GM12892 (cell line): Measurements from ENCODE around the gene TICRR.
"Not testable (repeated sequence)": the region's sequence is repeated elsewhere in the genome, so short reads cannot be mapped to it uniquely, and the experiment has no call there.

ENCODE experiments used
- DNase-seq: peaks from one replicate; pipeline ENCODE4 v3.0.0; 2011; ENCODE audit not compliant: insufficient read length
- FAIRE-seq: peaks from 2 replicates; lab custom pipeline; 2011; peaks lifted over from hg19 to GRCh38; lab: Jason Lieb, UNC
- POLR2A ChIP-seq: IDR thresholded peaks from 2 replicates; pipeline ENCODE4 v1.6.1; 2011; ENCODE audit warnings: low read depth, low read length, control low read depth
- POLR2AphosphoS5 ChIP-seq: IDR thresholded peaks from 2 replicates; pipeline ENCODE4 v1.6.1; 2011; ENCODE audit warnings: low read depth, low read length, control low read depth
- TAF1 ChIP-seq: IDR thresholded peaks from 2 replicates; pipeline ENCODE4 v1.6.1; 2011; ENCODE audit warnings: low read depth, mild to moderate bottlenecking, control low read depth, low read length, borderline replicate concordance

TICRR gene

DNA sequence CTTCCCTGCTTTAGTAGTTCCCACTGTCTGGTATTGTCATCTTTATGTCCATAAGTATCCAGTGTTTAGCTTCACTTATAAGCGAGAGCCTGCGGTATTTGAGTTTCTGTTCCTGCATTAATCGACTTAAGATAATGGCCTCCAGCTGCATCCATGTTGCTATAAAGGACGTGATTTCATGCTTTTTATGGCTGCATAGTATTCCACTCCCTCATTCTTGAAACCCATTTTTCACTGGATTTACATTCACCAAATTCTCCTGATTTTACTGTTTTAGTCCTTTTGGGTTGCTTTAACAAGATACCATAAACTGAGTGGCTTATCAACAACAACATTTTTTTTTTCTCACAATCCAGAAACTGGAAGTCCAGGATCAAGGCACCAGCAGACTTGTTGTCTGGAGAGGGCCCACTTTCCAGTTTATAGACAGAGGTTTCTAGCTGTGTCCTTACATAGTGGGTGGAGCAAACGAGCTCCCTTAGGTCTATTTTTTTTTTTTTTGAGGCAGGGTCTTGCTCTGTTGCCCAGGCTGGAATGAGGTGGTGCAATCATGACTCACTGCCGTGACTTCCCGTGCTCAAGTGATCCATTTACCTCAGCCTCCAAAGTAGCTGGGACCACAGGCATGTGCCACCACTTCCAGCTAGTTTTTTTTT lies 6.1 kb upstream of the TICRR start:
- no peak for FAIRE-seq

DNA sequence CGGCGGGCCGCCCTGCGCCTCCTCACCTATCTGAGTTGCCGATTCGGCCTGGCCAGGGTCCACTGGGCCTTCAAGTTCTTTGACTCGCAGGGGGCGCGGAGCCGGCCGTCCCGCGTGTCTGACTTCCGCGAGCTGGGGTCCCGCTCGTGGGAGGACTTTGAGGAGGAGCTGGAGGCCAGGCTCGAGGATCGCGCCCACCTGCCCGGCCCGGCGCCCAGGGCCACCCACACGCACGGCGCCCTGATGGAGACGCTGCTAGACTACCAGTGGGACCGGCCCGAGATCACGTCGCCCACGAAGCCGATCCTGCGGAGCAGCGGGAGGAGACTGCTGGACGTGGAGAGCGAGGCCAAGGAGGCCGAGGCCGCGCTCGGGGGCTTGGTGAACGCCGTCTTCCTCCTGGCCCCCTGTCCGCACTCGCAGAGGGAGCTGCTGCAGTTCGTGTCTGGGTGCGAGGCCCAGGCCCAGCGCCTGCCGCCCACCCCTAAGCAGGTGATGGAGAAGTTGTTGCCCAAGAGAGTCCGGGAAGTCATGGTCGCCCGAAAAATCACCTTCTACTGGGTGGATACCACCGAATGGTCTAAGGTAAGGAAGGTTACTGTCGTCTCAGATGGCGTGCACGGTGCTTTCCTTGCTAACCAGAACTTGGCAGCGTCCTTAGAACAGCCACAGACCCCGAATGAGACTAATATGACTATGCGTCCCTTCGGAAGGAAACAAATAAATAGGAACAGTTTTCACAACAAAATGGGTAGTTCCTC lies 567 bp downstream of the TICRR start:
- DNase-seq = no peak
- FAIRE-seq = peak; percentile 17
- TF ChIP-seq TAF1 (no peak), POLR2AphosphoS5 (no peak), POLR2A (no peak)

More for the DNA sequence above, 6.1 kb upstream of the TICRR start:
- TF ChIP-seq POLR2A (no peak), TAF1 (no peak), POLR2AphosphoS5 (no peak)
- no peak for DNase-seq

DNA sequence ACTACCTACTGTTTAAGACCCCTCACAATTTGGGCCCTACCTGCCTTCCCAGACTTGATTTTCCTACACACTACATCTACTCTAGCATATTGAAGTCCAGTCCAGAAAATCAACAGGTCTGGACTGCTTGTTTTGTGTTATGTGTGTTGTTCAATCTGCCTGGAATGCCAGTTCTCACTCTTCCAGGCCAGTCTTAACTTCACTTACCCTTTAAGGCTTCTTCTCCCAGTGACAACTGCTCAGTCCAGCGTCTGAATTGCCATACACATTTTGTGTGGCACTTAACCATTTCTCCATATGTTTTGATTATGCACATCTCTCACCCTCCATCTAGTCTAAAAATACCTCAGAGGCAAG lies 1.1 kb downstream of the TICRR start:
- DNase-seq (no peak), FAIRE-seq (no peak)
- TF ChIP-seq POLR2A (no peak), TAF1 (no peak), POLR2AphosphoS5 (no peak)

DNA sequence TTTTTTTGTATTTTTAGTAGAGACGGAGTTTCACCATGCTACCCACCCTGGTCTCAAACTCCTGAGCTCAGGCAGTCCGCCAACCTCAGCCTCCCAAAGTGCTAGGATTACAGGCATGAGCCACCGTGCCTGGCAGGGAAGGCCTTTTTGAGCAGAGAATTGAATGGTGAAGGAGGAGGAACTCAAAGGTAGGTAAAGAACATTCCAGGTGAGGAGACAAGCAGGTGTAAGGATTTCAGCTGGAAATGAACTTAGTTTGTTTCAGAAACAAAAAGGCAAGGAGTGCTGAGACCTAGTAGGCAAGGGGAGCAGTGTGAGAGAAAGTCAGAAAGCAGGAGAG lies 2.5 kb downstream of the TICRR start:
- FAIRE-seq (no peak), DNase-seq (no peak)
- no peak for TF ChIP-seq TAF1
- no peak for TF ChIP-seq POLR2A
- TF ChIP-seq POLR2AphosphoS5 = no peak

DNA sequence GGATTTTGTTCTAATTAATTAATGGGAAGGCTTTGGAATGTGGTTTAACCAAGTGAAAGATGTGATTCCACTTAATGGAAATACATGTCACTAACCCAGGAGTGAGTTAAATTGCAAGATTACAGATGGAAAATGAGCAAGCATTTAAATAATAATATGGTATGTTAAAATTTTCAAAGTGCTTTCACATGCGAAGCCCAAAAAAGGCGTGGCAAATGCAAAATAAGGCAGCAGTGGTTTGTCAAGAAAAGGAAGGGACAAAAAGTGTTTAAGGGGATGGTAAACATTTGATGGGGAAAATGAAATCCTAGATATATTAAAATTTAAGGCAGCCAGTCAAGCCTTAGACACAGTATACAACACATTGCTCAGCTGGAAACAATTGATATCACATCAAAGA lies 2.9 kb downstream of the TICRR start:
- no peak for FAIRE-seq
- no peak for DNase-seq
- no peak for TF ChIP-seq POLR2AphosphoS5
- TF ChIP-seq POLR2A = no peak
- no peak for TF ChIP-seq TAF1

DNA sequence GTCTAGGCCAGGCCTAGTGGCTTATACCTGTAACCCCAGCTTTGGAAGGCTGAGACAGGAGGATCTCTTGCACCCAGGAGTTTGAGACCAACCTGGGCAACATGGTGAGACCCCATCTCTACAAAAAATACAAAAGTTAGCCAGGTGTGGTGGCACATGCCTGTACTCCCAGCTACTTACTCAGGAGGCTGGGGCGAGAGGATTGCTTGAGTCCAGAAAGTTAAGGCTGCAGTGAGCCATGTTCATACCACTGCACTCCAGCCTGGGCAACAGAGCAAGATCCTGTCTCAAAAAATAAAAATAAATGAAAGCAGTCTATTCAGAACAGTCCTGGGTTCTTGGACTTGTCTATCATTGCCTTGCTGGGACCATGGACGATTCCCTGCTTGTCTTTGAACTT lies 5.5 kb downstream of the TICRR start:
- FAIRE-seq = not testable (repeated sequence)

DNA sequence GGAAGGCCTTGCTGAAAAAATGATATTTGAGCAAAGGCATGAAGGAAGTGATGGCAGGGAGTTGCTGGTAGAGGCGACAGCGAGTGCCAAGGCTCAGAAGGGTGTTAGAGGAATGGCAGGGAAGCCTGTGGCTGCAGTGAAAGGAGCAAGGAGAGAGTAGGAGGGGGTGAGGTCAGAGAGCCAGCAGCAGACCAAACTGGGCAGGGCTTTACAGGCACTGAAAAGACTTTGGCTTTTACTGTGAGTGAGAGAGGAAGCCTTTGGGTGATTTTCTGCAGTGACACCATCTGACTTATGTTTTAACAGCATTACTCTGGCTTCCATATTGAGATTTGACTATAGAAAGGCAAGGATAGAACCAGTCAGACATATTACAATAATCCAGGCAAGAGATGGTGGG lies 11.4 kb downstream of the TICRR start:
- no peak for FAIRE-seq
- DNase-seq = no peak
- no peak for TF ChIP-seq POLR2AphosphoS5
- no peak for TF ChIP-seq POLR2A
- TF ChIP-seq TAF1 = no peak

More for the DNA sequence above, 5.5 kb downstream of the TICRR start:
- DNase-seq = not testable (repeated sequence)

DNA sequence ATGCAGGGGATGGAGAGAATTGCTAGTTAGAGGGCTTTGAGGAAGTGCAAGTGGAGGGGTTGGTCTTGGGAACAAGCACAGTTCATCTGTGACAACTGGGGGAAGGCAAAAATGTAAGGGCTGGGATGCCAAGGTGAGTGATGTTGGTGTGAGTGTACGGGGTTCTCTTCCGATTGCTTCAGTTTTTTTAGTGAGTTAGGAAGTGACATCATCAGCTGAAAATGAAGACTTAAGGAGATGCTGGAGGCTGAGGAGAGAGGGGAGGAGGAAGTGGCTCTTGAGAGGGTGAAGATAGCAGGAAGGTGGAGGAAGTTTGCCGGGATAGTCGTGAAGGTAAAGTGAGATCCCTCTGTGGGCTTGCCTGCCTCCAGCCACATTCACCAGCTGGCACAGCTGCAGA lies 12.7 kb downstream of the TICRR start:
- DNase-seq (no peak), FAIRE-seq (no peak)
- no peak for TF ChIP-seq POLR2AphosphoS5
- TF ChIP-seq POLR2A = no peak
- TF ChIP-seq TAF1 = no peak

DNA sequence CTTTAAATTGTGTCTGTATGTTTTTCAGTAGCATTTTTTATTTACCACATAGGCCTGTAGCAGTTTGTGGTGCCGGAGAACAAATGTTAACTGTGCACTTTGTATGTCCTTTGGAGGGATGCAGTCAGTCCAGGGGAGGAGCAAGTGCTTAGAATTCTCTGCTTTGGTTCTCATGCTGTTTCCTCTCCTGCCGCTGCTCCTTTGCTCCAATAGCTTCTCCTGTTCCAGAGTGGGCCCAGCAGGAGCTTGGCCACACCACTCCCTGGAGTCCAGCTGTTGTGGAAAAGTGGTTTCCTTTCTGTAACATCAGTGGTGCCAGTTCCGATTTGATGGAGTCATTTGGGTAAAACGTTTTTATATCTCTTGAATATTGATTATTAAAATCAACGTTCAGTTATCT lies 16.6 kb downstream of the TICRR start:
- FAIRE-seq = no peak
- DNase-seq = no peak
- TF ChIP-seq POLR2AphosphoS5 = no peak
- TF ChIP-seq TAF1 = no peak
- TF ChIP-seq POLR2A = no peak

DNA sequence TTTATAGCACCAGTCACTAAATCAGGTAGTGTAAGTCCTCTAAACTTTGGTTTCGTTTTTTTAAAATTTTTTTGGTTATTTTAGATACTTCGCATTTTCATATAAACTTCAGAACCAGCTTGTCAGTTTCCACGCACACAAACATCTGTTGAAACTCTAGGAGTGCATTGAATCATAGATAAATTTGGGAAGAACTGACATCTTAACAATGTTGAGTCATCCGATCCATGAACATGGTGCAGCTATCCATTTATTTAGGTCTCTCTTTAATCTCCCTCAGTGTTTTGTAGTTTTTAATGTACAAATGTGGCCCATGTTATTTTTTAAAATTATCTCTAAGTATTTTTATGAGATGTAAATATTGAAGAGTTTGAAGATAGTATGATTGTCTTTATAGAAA lies 17.7 kb downstream of the TICRR start:
- FAIRE-seq (no peak), DNase-seq (no peak)
- TF ChIP-seq POLR2A (no peak), TAF1 (no peak), POLR2AphosphoS5 (no peak)

DNA sequence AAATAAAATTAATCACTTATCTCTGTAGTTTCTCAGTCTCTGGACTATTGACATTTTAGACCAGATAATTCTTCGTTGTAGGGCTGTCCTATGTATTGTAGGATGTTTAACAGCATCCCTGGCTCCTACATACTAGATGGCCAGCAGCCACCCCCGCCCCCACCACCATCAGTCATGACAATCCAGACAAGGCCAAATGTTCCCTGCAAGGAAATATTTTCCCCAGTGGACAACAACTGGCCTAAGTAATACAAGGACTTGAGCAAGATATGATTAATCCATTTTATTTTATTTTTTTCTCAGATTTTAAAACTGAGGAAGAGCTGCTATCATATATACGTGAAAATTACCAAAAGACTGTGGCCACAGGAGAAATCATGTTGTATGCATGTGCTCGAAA lies 23.8 kb downstream of the TICRR start:
- TF ChIP-seq POLR2AphosphoS5 (no peak), TAF1 (no peak), POLR2A (no peak)
- no peak for FAIRE-seq
- DNase-seq = no peak

DNA sequence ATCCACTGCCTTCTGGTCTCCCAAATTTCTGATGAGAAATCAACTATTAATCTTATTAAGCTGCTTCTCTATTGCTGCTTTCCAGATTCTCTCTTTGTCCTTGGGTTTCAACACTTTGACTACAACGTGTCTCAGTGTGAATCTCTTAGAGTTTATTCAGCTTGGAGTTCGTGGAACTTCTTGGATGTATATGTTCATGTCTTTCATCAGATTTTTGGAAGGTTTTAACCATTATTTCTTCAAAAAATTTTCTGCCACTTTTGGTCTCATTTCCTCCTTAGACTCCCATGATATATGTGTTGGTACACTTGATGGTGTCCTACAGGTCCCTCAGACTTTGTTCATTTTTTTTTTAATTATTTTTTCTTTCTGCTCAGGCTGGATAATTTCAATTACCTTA lies 36.0 kb downstream of the TICRR start:
- DNase-seq (no peak), FAIRE-seq (no peak)
- TF ChIP-seq POLR2A (no peak), TAF1 (no peak), POLR2AphosphoS5 (no peak)
